ENCODE data around the gene OSBPL1A.
A peak's percentile ranks its signal among the peaks of the same experiment; 100 is the strongest.

Gene OSBPL1A

DNA sequence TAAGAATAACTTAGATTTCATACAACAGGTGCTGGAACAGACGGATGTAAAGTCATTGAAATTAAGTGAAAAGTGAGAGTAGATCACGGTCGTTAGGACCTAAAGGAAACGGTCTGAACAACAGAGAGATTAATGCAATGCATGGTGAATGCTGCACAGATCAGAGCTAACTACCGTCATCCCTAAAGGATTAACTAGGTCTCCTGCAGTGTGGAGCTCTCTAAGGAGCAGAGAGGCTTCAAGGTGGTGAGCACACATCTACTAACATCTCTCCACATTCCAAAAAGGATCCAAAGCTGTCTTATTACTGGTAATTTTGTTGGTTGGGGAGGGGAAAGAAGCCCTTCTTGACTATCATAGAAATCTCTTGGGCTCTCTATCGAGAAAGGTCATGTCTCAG lies 183.5 kb downstream of the OSBPL1A start:
- DNase-seq: no peak

GRCh38 chr18:24212939-24213338 lies 184.7 kb downstream of the OSBPL1A start:
- DNase-seq: no peak

- DNase-seq: no peak
Observed at GRCh38 chr18:24209558-24209957, 188.1 kb downstream of the OSBPL1A start.

- DNase-seq: no peak
Observed at GRCh38 chr18:24208270-24209035, 189.2 kb downstream of the OSBPL1A start.

DNA sequence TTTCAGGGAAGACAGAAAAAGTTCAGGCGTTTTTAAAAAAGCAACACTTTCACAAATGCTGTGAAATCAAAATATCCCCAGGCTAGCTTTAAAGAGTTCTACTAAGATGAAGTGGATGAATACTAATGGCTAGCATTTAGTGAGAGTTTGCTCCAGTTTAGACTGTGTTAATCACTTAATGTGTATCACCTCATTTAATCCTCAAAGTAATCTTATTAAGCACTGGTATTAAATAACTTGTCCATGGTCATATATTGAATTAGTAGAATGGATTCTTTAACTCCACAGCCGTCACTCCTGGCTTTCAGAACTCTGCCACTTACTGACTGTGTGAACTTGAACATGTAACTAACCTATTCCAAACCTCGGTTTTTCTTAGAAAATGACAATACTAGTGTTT lies 192.7 kb downstream of the OSBPL1A start:
- no peak for DNase-seq

DNA sequence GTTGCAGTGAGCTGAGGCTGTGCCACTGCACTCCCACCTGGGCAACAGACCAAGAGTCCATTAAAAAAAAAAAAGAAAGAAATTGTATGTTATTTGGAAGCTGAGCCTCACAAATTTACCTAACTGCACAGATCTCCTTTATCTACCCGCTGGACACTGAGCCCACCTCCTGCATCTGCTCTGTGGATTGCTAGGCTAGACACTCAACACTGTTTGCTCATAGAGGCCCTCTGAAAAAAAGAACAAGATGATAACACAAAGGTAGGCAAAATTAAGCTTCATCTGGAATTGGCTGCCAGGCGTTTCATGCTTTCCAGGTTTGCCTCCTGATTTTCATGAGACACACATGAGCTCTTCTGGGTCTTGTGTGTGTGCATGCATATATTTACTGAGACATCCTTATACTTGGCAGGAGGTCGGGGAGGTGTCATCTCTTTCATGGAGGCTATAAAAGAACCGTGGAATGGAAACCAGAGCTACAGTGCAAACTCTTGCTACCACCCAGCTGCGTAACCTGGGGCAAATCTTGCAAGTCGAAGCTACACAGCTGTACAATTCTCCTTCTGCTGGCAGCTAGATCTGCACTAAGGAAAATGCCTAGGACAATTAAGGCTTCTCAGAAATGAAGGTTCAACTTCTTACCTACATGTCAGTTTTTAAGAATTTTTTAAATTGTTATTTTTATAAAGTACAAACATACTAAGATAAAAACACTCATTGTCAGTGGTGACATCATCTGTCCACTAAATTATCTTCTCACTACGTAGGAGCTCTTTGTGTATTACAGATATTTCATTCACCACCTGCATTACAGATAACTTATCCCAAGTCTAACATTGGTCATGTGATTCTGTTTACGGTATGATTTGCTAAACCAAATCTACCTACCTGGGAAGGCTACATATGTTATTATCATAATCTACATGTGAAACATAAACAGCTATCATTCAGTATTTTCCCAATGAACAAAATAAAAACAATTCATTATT lies 195.6 kb downstream of the OSBPL1A start:
- peak; percentile 57 for DNase-seq

DNA sequence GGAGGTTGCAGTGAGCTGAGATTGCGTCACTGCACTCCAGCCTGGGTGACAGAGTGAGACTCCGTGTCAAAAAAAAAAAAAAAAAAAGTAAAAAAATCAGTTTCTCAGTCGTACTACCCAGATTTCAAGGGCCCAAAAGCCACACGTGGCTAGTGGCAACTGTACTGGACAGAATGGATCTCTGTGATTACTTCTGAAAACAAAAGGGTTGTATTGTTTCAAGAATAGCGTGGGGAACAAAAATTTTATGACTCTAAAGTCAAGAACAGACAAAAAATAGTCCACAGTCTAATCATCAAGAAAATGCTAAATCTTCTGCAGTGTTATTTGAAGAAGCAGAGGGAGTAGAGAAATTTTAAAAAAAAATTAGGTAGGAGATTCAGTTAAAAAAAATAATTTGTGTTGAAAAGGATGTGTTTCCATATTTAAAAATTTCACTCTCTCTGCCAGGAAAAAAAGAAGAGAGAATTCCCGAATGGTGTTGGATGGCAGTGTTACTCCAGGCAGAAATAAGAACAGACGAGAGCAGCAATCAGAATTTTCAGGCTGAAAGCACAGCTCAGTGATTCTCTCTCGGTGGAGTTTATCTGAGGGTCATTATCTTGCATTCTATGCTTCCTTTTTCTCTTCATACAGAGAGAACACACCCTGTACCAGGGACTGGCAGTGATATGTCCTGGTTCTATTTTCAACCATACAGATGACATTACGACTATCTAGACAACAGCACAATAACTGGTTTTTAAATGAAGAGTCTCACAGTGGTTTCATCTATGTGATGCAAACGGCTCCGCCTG lies 196.9 kb downstream of the OSBPL1A start:
- no peak for DNase-seq

GRCh38 chr18:24199372-24199962 lies 198.2 kb downstream of the OSBPL1A start:
- no peak for DNase-seq

GRCh38 chr18:24198461-24198860 lies 199.2 kb downstream of the OSBPL1A start:
- DNase-seq: no peak

- DNase-seq: no peak
Observed at GRCh38 chr18:24197412-24197811, 200.2 kb downstream of the OSBPL1A start.

- no peak for DNase-seq
Observed at GRCh38 chr18:24196764-24197163, 200.9 kb downstream of the OSBPL1A start.

DNA sequence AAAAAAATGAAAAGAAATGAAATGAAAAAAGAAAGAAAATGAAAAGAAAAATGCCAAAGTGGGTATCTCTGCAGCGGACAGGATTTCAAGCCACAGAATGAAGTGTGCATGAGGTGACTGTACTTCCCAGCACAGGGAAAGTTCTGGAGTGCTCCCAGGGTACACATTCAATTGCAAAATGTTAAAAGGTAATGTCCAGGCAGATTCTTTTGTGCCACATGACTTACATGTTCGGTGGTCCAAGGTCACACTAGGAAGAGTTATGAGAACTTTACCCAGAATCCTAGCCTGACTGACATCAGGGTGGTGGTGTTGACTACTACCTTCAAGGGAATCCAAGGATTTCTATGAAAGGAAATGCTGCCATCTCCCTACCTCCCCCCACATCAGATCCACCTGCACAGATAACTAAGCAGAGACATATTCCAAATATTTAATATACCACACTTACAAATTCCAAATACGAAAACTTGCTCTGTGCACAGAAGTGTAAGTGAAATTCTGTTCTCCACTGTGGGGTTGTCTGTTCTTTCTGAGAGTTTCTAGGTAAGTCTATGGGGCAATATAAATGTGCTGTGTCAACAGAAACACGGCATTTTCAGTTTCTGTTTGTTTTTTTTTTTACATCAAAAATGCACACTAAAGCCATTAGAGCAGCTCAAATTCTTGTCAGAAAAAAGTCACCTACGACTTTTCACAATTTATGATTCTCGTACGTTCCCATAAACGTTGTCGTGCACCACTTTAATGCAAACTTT lies 202.1 kb downstream of the OSBPL1A start:
- no peak for DNase-seq

DNA sequence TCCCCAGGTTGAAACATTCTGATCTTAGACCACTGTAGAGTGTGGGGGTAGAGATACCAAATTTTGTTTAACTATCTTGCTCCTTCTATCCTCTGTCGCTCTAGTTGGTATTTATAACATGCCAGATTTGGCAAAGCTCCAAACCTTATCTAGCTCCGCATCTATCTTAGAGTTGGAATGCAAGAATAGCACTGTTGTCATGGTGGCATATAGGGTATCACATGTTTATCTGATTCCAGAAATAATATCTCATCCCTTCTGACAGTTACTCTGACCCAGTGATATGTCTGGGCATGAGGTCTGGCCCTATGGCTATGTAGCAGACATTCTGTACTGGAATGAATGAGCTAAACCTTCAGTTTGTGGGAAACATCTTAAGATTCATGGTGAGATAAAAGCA lies 207.0 kb downstream of the OSBPL1A start:
- DNase-seq: no peak

DNA sequence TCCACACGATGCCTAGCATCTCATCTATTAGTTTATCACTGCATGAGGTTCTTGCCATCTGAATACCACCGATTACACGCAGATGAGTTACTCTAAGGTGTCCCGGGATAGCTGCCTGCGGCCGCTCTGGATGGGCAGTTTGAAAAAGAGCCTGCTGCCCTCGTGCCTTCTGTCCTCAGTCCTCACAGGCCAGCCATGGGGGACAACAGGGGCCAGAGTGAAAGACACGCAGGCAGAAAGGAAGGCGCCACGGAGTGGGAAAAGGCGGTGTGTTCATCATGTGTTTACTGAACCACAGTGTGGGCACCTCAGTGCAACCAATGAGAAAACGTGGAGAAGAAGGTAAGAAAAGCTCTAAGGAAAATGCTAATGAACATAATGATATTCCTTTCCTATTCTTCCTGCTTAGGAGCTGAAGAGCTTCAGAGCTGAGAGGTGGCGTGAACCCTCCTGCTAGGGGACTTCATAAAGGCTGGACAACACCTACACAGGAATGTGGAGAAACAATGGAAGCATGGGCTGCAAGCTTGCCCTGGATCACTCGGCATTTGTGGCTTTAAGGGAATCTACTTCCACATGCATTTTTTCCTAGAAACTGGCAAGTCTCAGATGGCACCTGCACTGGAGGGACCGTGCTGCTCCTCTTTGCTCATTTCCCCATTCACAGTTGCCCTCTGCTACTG lies 207.8 kb downstream of the OSBPL1A start:
- DNase-seq: no peak

DNA sequence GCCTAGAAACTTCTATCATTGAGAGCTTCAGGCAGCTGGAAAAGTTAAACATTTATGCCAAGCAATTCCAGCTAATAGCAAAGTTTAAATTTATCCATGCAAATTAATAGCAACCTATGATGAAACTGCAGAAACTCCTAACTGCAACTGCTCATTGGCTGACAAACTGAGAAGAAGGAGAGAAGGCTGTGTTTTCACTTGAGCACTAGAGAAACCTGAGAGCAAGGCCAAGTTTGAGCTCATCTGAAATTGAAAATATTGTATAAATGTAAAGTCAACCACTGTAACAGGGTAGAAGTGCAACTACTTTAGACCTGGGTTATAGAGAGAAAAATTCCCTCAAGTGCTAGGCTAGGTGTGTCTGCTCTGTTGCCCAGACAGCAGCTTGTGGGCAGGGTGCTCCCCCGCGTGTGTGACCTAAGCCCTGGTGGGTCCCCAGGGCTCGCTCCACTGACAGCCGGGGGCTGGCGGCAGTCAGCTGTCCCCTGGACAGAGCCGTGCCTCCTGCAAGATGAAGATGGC lies 208.6 kb downstream of the OSBPL1A start:
- DNase-seq: no peak

DNA sequence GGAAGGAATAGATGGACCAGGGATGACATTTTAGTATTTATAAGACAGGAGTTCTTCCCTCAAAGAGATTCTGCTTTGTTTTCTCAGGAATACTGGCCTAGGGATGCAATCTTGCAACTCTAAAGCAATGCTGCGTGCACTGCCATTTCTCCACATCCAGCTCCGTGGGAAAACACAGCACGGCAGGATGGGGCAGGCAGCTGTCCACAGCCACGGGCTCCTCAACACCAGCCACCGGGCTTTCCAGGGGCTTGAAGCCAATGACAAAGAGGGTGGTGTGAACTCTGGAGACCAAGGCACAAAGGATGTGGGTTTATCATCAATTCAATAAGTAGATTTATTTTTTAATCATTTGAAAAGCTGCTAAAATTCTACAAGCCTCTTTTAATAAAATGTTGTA lies 209.5 kb downstream of the OSBPL1A start:
- DNase-seq: no peak

GRCh38 chr18:24187689-24188088 lies 209.9 kb downstream of the OSBPL1A start:
- DNase-seq: no peak

- DNase-seq: no peak
Observed at GRCh38 chr18:24187049-24187448, 210.6 kb downstream of the OSBPL1A start.

DNA sequence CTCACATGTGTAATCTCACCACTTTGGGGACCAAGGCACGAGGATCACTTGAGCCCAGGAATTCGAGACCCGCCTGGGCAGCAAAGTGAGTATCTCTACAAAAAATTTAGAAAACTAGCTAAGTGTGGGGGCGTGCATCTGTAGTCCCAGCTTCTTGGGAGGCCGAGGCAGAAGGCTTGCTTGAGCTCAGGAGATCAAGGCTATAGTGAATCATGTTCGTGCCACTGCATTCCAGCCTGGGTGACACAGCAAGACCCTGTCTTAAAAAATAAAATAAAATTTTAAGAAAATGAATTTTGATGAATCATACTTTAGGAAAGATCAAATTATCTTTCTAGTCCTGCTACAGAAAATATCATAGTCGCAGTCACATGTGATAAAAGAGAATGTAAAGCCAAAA lies 211.8 kb downstream of the OSBPL1A start:
- DNase-seq: no peak

- DNase-seq: no peak
Observed at GRCh38 chr18:24181806-24182205, 215.8 kb downstream of the OSBPL1A start.

GRCh38 chr18:24180048-24180447 lies 217.6 kb downstream of the OSBPL1A start:
- no peak for DNase-seq
